H1 (cell line): Measurements from ENCODE around the gene MRPL54. TPM values are rescaled to one million over a fixed set of nuclear protein-coding genes. Genes with fewer than 3 reads are reported as not detected.

Experiments
- CTCF ChIA-PET: fragments of 300-600 bp; sonication (Branson Sonifier 250); formaldehyde crosslinking; loops from one replicate; lab custom pipeline; 2021; ENCODE audit not compliant: partially characterized antibody; lab: Charles Lee
- POLR2A ChIA-PET: fragments of 300-600 bp; sonication (Branson Sonifier 250); formaldehyde crosslinking; loops from one replicate; lab custom pipeline; 2021; ENCODE audit warnings: inconsistent platforms; ENCODE audit not compliant: partially characterized antibody; lab: Charles Lee
- DNase-seq, 2 experiments: peaks; one replicate each; pipeline versions ENCODE4 v3.0.0 to v3.0.0-alpha.2; 2010 to 2022; ENCODE audit warnings: low spot score in 2 of 2, low read depth in 1 of 2, mixed read lengths in 1 of 2
- FAIRE-seq: peaks from 2 replicates; lab custom pipeline; 2011; peaks lifted over from hg19 to GRCh38; lab: Jason Lieb, UNC
- H2AFZ ChIP-seq: 2 replicates; pipeline ENCODE4 v1.8.1; 2012; ENCODE audit warnings: low read length, inconsistent platforms
- H2AK5ac ChIP-seq: 2 replicates; pipeline ENCODE4 v1.6.1; 2013; ENCODE audit warnings: low read depth, low read length
- H2BK120ac ChIP-seq: replicated peaks from 2 replicates; pipeline ENCODE3; 2013; ENCODE audit warnings: low read depth, low read length, inconsistent platforms
- H2BK12ac ChIP-seq: 2 replicates; pipeline ENCODE4 v1.6.1; 2013; ENCODE audit warnings: low read depth, low read length
- H2BK15ac ChIP-seq: 2 replicates; pipeline ENCODE4 v1.6.1; 2013; ENCODE audit warnings: low read length
- H2BK20ac ChIP-seq: 2 replicates; pipeline ENCODE4 v1.6.1; 2013; ENCODE audit warnings: low read length
- H2BK5ac ChIP-seq: 2 replicates; pipeline ENCODE4 v1.6.1; 2013; ENCODE audit warnings: low read depth, low read length
- H3K14ac ChIP-seq: 2 replicates; pipeline ENCODE4 v1.6.1; 2013; ENCODE audit warnings: inconsistent platforms; ENCODE audit not compliant: insufficient read length
- H3K18ac ChIP-seq: 2 replicates; pipeline ENCODE4 v1.6.1; 2013; ENCODE audit warnings: low read length; ENCODE audit errors: extremely low read depth
- H3K23ac ChIP-seq: 2 replicates; pipeline ENCODE4 v1.6.1; 2013; ENCODE audit warnings: inconsistent platforms; ENCODE audit not compliant: insufficient read length
- H3K23me2 ChIP-seq: 2 replicates; pipeline ENCODE4 v1.6.1; 2013; ENCODE audit warnings: low read depth, low read length
- H3K27ac ChIP-seq: 2 replicates; pipeline ENCODE4 v1.6.1; 2011; ENCODE audit warnings: low read depth, low read length, inconsistent platforms
- H3K27me3 ChIP-seq, 4 experiments: replicated peaks in 1 of 4; 1 replicate in 1 of 4; 2 replicates in 3 of 4; pipeline versions ENCODE4 v1.6.1 to v1.8.1; 2011 to 2013; ENCODE audit warnings: low read length in 3 of 4, mild to moderate bottlenecking in 3 of 4, inconsistent platforms in 2 of 4, mixed read lengths in 2 of 4, moderate library complexity in 1 of 4; ENCODE audit not compliant: control insufficient read depth in 3 of 4, insufficient read depth in 3 of 4; ENCODE audit errors: extremely low read depth in 1 of 4
- H3K36me3 ChIP-seq, 4 experiments: 2 replicates each; pipeline versions ENCODE4 v1.6.1 to v1.8.1; 2011 to 2013; ENCODE audit warnings: mild to moderate bottlenecking in 4 of 4, low read length in 3 of 4, moderate library complexity in 2 of 4, control low read depth in 1 of 4, inconsistent platforms in 1 of 4; ENCODE audit not compliant: insufficient read depth in 4 of 4, control insufficient read depth in 2 of 4
- H3K4ac ChIP-seq: replicated peaks from 2 replicates; pipeline ENCODE3; 2013; ENCODE audit warnings: low read length, low read depth, mixed read lengths, inconsistent platforms; ENCODE audit not compliant: insufficient read length
- H3K4me1 ChIP-seq, 4 experiments: replicated peaks in 1 of 4; 1 replicate in 1 of 4; 2 replicates in 3 of 4; pipeline versions ENCODE4 v1.6.1 to v1.8.1; 2011 to 2013; ENCODE audit warnings: low read length in 3 of 4, inconsistent platforms in 2 of 4, mixed read lengths in 1 of 4; ENCODE audit not compliant: insufficient read depth in 4 of 4, control insufficient read depth in 3 of 4
- H3K4me2 ChIP-seq, 2 experiments: 2 replicates each; pipeline versions ENCODE4 v1.6.1 to v1.8.1; 2011 to 2013; ENCODE audit warnings: low read depth in 2 of 2, low read length in 2 of 2, control low read depth in 1 of 2, inconsistent platforms in 1 of 2, mild to moderate bottlenecking in 1 of 2; ENCODE audit not compliant: insufficient read depth in 1 of 2
- H3K4me3 ChIP-seq, 4 experiments: fragments of 200-600, 300-600 bp in 1 of 4; sonication (generic), shearing (Covaris generic), sonication (Bioruptor Twin) in 1 of 4; 2 replicates each; pipeline versions ENCODE4 v1.5.1 to v1.8.1; 2011 to 2016; ENCODE audit warnings: low read length in 4 of 4, low read depth in 3 of 4, control low read depth in 2 of 4, inconsistent platforms in 2 of 4, mild to moderate bottlenecking in 2 of 4, mixed read lengths in 1 of 4, moderate library complexity in 1 of 4; ENCODE audit not compliant: insufficient read depth in 2 of 4; ENCODE audit errors: extremely low read depth in 1 of 4
- H3K56ac ChIP-seq: replicated peaks from 2 replicates; pipeline ENCODE3; 2013; ENCODE audit warnings: low read depth, mild to moderate bottlenecking, mixed read lengths, low read length, inconsistent platforms; ENCODE audit not compliant: insufficient read length
- H3K79me1 ChIP-seq: 2 replicates; pipeline ENCODE4 v1.6.1; 2013; ENCODE audit warnings: low read depth, low read length, control low read depth
- H3K79me2 ChIP-seq, 2 experiments: 2 replicates each; pipeline versions ENCODE4 v1.6.1 to v1.8.1; 2012 to 2013; ENCODE audit warnings: low read length in 2 of 2, mild to moderate bottlenecking in 2 of 2, inconsistent platforms in 1 of 2; ENCODE audit not compliant: insufficient read depth in 2 of 2, control insufficient read depth in 1 of 2
- H3K9ac ChIP-seq, 4 experiments: replicated peaks in 1 of 4; 1 replicate in 1 of 4; 2 replicates in 3 of 4; pipeline versions ENCODE4 v1.6.1 to v1.8.1; 2011 to 2013; ENCODE audit warnings: low read depth in 3 of 4, low read length in 3 of 4, control low read depth in 2 of 4, mild to moderate bottlenecking in 2 of 4, moderate library complexity in 2 of 4, inconsistent platforms in 1 of 4; ENCODE audit errors: extremely low read depth in 1 of 4
- H3K9me3 ChIP-seq, 2 experiments: 2 replicates each; pipeline versions ENCODE4 v1.6.1 to v1.8.1; 2012 to 2013; ENCODE audit warnings: mild to moderate bottlenecking in 2 of 2, moderate library complexity in 2 of 2, control low read depth in 1 of 2, inconsistent platforms in 1 of 2, low read depth in 1 of 2, low read length in 1 of 2, mixed read lengths in 1 of 2; ENCODE audit not compliant: insufficient read depth in 2 of 2
- H4K20me1 ChIP-seq, 2 experiments: replicated peaks in 1 of 2; 2 replicates each; pipeline versions ENCODE3 to v1.8.1; 2011 to 2013; ENCODE audit warnings: inconsistent platforms in 2 of 2, low read length in 2 of 2, mild to moderate bottlenecking in 1 of 2; ENCODE audit not compliant: insufficient read depth in 2 of 2, control insufficient read depth in 1 of 2
- H4K5ac ChIP-seq: 2 replicates; pipeline ENCODE4 v1.6.1; 2013; ENCODE audit warnings: low read length, low read depth, mixed read lengths, inconsistent platforms; ENCODE audit not compliant: insufficient read length
- H4K8ac ChIP-seq: 2 replicates; pipeline ENCODE4 v1.8.0; 2013; ENCODE audit warnings: mild to moderate bottlenecking, moderate library complexity, low read length, inconsistent platforms; ENCODE audit not compliant: insufficient read depth; ENCODE audit errors: extremely low read depth
- H4K91ac ChIP-seq: replicated peaks from 2 replicates; pipeline ENCODE3; 2013; ENCODE audit warnings: low read length, mixed read lengths, inconsistent platforms; ENCODE audit not compliant: insufficient read length
- HDAC2 ChIP-seq, 2 experiments: fragments of 300-600 bp in 1 of 2; sonication (generic) in 1 of 2; IDR thresholded peaks; 2 replicates each; pipeline ENCODE4 v1.6.1; 2011 to 2012; ENCODE audit warnings: low read depth in 2 of 2, low read length in 2 of 2, mild to moderate bottlenecking in 2 of 2, moderate library complexity in 2 of 2, borderline replicate concordance in 1 of 2, inconsistent platforms in 1 of 2
- MAFK ChIP-seq: IDR thresholded peaks from 2 replicates; pipeline ENCODE4 v1.6.1; 2012; ENCODE audit warnings: low read depth, mild to moderate bottlenecking, improper control_type of control experiment, low read length
- NANOG ChIP-seq: IDR thresholded peaks from 2 replicates; pipeline ENCODE4 v1.6.1; 2011; ENCODE audit warnings: low read length, low read depth, mild to moderate bottlenecking, inconsistent platforms; ENCODE audit not compliant: insufficient read depth, poor library complexity, severe bottlenecking
- SAP30 ChIP-seq: fragments of 300-600 bp; sonication (generic); IDR thresholded peaks from 2 replicates; pipeline ENCODE4 v1.7.1; 2012; ENCODE audit warnings: low read length, moderate library complexity, mild to moderate bottlenecking, inconsistent platforms; ENCODE audit not compliant: insufficient read depth, insufficient replicate concordance
- WGBS, 2 experiments: shearing (Covaris generic) in 1 of 2; methylation state at CpG; one replicate each; pipeline versions ENCODE4 v1.1.6 to v1.1.7; 2013 to 2015; ENCODE audit warnings: low lambda C conversion rate in 2 of 2, mixed read lengths in 2 of 2, inconsistent platforms in 1 of 2, low coverage in 1 of 2, missing lambda C conversion rate in 1 of 2; ENCODE audit not compliant: insufficient replicate concordance in 2 of 2, insufficient coverage in 1 of 2, insufficient read length in 1 of 2; ENCODE audit errors: extremely low coverage in 1 of 2, missing lambda C conversion rate in 1 of 2; 5-methylcytosine and 5-hydroxymethylcytosine counted together
- polyA plus RNA-seq, 7 experiments: library from polyadenylated mRNA; depleted of rRNA in 3 of 7; stranded (reverse) in 5 of 7; unstranded in 2 of 7; fragments of >200 nt in 5 of 7; fragments of 200-250 nt in 2 of 7; gene quantifications; 1 replicate in 5 of 7; 2 replicates in 1 of 7; 4 replicates in 1 of 7; pipeline versions ENCODE4 v1.2.1 to v1.2.3, GENCODE V29; 2011 to 2013; ENCODE audit warnings: missing spikeins in 2 of 7, mixed read lengths in 2 of 7
- total RNA-seq: library from RNA; stranded (reverse); fragmentation: NEBNext Ultra II Directional; extraction: Animal tissue kit (Norgen Biotek cat#: 25700); gene quantifications from 2 replicates; pipeline ENCODE4 v1.2.1, GENCODE V29; 2021

MRPL54 gene
- total and polyA plus RNA-seq, 2 of the 8 experiments (the other 6 are each of a cell fraction or from before 2014, with no cell fraction given), result 63.8 to 72.8 TPM

- Histone ChIP-seq H3K9ac (no peak overlapping the region), H4K8ac (no peak overlapping the region), H3K14ac (no peak overlapping the region), H3K4me2 (no peak overlapping the region), H2BK20ac (no peak overlapping the region), H4K5ac (no peak overlapping the region), H3K23ac (no peak overlapping the region), H3K79me1 (no peaks in the 10 kb centered on the region), H4K20me1 (peaks cover 0 to 3% of the 10 kb centered on the region in 2 experiments), H3K4ac (no peak overlapping the region), H3K23me2 (peaks cover 6% of the 10 kb centered on the region; the same call in 1 of the 2 replicates), H3K18ac (no peak overlapping the region), H2BK12ac (no peak overlapping the region), H3K4me1 (no peaks in the 10 kb centered on the region), H3K36me3 (peaks cover 0 to 14% (median 3%) of the 10 kb centered on the region in 4 experiments; a peak in 2 of 8 replicates), H2BK5ac (no peak overlapping the region), H3K27ac (no peak overlapping the region), H3K9me3 (peaks cover 17 to 22% of the 10 kb centered on the region in 2 experiments), H4K91ac (no peak overlapping the region), H3K27me3 (no peaks in the 10 kb centered on the region), H3K79me2 (no peaks in the 10 kb centered on the region), H3K4me3 (no peak overlapping the region), H2AK5ac (no peak overlapping the region), H2AFZ (no peak overlapping the region), H3K56ac (no peak overlapping the region), H2BK15ac (no peak overlapping the region), H2BK120ac (no peak overlapping the region)
- DNase-seq (no peak), FAIRE-seq (no peak)
- CTCF ChIA-PET, result interaction anchor here (2.0 kb wide), 1 partner anchor 44 kb away, joined by 9 read pairs; no protein-coding TSS in a partner anchor
- WGBS, 2 experiments, result 96% methylated on average over 29 of the region's 37 CpGs; no CpG with 5 or more reads in 1 of the 2 experiments
- POLR2A ChIA-PET, result interaction anchor here (1.2 to 2.3 kb wide), 3 partner anchors 9 to 204 kb away, joined by 4 to 7 read pairs (median 5); no protein-coding TSS in a partner anchor
- TF ChIP-seq NANOG, result no peak
- TF ChIP-seq MAFK, result no peak
- no peak for TF ChIP-seq HDAC2 (IDR thresholded peaks at IDR 0.05; ENCODE audit: borderline replicate concordance in 1 of 2, low read depth in 2 of 2, low read length in 2 of 2)
- TF ChIP-seq SAP30, result no peak
These were observed 15.8 kb downstream of the MRPL54 start for GRCh38 chr19:3778104-3778867.
